ENCODE data around the gene PRMT7.
A peak's percentile ranks its signal among the peaks of the same experiment; 100 is the strongest.

The PRMT7 gene

DNA sequence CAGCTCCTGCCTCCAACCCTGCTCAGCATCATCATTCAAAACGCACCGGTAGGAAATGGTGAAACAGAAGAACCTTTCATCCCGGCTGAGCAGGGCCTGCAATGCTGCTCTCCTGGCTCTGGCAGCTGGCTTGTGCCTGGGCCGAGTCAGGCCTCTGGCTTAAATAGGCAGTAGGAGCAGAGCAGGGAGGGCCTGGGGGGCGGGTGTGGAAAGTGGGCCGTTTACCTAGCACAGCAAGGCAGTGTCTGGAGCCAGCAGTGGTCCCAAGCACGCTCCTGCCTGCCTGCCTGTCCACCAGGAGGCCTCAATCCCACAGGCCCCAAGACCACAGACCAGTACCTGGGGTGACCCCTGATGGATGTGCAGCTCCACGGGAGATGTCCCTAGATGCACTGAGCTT is 78.2 kb downstream of the PRMT7 start:
- DNase-seq (ENCODE audit: low read depth in 4 of 4, low spot score in 1 of 4), result no peak

GRCh38 chr16:68389750-68390371 is 79.0 kb downstream of the PRMT7 start:
- no peak for DNase-seq (ENCODE audit: low read depth in 4 of 4, low spot score in 1 of 4)

GRCh38 chr16:68393333-68393732 is 82.5 kb downstream of the PRMT7 start:
- DNase-seq (ENCODE audit: low read depth in 4 of 4, low spot score in 1 of 4), result no peak

DNA sequence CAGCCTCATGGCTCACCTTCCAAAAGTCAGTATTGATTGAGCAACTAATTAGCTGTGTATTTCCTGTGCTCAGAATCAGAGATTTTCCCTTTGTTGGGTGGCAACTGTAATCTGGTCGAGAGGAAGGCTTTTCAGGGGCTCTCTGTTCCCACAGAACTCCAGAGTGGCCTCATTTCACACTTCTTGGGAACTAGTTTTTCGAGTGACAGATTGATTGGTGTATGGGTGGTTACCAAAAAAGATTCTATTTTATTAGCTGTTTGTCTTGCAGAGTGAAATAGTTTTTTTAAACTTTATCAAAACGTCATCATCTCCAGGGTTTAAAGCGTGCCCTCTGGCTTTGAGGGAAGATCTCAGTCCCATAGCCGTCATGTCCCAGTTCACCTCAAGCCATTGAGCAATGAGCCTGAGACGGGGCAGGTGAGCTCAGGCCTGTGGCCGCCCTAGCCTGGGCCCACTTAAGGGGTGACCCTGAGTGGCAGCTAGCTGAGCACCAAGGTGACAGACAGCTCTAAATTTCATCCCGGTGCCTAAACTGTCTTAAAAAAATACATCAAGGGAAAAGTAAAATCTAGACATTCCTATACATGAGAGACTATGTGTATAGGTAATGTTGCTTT is 84.5 kb downstream of the PRMT7 start:
- DNase-seq (ENCODE audit: low read depth in 4 of 4, low spot score in 1 of 4), result no peak

DNA sequence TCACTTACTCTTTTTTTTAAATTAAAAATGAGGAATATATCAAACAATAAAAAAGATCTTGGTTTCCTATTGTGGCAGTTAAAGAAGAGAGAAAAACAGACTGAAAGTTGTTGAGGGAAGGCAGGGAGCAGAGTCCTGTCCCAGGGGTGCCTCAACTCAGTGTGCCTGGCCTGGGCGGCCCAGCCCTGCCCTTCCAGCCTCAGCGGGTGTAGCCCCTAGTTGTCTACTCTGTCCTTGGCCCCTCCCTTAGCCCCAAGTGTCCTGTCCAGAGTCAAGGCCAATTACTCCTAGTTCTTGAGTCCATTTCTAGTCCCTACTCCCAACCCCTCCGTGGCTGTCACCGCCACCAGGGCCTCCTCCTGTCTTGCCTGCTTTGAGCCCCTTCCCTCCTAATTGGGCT is 85.0 kb downstream of the PRMT7 start:
- DNase-seq (ENCODE audit: low read depth in 4 of 4, low spot score in 1 of 4), result no peak

DNA sequence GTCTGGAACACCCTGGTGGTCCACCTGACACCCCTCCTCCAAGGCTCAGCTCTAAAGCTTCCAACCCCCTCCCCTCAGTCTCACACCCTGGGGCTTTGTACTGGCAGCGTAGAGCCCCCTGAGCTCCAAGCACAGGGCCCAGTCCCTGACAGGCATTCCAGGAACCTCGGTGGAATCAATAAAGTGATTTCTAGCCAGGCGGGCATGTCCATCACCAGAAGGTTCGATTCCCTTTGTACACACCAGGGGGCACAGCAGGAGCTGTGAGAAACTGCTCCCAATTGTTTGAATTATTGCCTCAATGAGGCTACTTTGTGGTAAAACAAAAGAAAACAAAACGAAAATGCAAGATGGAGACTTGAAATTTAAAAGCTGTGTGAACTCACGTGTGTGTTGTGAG is 85.7 kb downstream of the PRMT7 start:
- peak in 2 of 4 experiments; percentile 18 to 30 for DNase-seq (ENCODE audit: low read depth in 4 of 4, low spot score in 1 of 4)

GRCh38 chr16:68397710-68398201 is 86.9 kb downstream of the PRMT7 start:
- DNase-seq (ENCODE audit: low read depth in 4 of 4, low spot score in 1 of 4), result no peak

DNA sequence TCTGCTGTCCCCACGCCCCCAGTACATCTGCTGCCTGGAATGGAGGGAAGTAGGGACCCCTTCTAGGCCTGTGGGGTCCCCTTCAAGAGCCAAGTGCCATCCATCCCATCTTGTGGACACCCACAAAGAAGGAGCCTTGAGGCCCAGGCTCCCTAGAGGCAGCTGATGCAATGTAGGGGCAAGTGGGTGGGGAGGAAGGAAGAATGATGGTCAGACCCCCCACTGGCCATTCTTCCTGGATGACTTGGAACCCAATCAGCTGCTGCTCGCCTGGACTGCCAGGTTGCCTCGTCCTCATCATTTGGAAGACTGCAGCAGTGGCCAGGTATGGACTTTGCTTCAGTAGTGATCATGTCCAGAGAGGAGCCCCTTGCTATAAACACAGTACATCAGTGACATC is 88.6 kb downstream of the PRMT7 start:
- DNase-seq (ENCODE audit: low read depth in 4 of 4, low spot score in 1 of 4), result no peak

GRCh38 chr16:68400083-68400923 is 89.5 kb downstream of the PRMT7 start:
- no peak for DNase-seq (ENCODE audit: low read depth in 4 of 4, low spot score in 1 of 4)

DNA sequence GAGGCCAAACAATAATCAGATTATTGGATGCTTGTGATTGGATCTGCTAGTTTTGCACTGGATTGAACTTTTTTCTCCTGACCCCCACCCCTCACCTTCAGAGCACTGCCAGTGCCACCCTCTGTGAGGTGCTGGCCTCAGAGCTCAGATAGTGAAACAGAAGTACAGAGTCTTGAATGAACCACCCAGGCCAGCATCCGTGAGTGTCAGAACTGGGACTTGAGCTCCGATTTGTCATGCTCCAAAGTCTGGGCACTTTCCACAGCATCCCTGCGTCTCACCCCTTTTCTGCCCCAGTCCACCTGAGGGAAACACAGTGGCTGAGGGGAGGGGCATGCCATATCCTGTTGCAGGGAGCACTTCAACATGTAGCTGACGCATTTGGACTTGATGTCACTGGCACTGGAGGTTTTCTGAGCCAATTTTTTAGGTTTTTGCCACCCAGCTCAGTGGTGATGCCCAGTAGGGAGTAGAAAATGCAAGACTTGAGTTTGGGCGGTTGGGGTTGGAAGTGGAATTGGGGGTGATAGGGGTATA is 90.2 kb downstream of the PRMT7 start:
- DNase-seq (ENCODE audit: low read depth in 4 of 4, low spot score in 1 of 4), result no peak

GRCh38 chr16:68401871-68402747 is 91.3 kb downstream of the PRMT7 start:
- DNase-seq (ENCODE audit: low read depth in 4 of 4, low spot score in 1 of 4), result no peak

- DNase-seq (ENCODE audit: low read depth in 4 of 4, low spot score in 1 of 4), result no peak
Measured at GRCh38 chr16:68402748-68403040, 91.9 kb downstream of the PRMT7 start.

GRCh38 chr16:68403177-68403576 is 92.4 kb downstream of the PRMT7 start:
- no peak for DNase-seq (ENCODE audit: low read depth in 4 of 4, low spot score in 1 of 4)

DNA sequence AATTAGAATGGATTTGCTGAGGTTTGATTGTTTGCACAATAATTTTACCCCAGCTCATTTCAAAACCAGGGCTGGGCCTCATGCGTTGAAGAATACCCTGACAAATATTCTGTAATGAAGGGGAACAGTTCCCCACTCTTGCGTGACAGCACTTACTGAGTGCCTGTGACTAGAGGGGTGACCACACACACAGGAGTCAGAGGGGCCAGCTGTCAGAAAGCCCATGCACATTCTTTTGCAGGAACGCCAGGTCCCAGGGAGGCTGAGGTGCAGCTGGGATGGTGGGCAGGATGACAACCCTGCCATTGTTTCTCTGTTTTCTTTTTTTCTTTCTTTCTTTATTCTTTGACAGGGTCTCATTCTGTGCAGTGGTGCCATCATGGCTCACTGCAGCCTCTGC is 92.9 kb downstream of the PRMT7 start:
- DNase-seq (ENCODE audit: low read depth in 4 of 4, low spot score in 1 of 4), result no peak

- DNase-seq (ENCODE audit: low read depth in 4 of 4, low spot score in 1 of 4), result no peak
Measured at GRCh38 chr16:68404736-68405345, 94.0 kb downstream of the PRMT7 start.

DNA sequence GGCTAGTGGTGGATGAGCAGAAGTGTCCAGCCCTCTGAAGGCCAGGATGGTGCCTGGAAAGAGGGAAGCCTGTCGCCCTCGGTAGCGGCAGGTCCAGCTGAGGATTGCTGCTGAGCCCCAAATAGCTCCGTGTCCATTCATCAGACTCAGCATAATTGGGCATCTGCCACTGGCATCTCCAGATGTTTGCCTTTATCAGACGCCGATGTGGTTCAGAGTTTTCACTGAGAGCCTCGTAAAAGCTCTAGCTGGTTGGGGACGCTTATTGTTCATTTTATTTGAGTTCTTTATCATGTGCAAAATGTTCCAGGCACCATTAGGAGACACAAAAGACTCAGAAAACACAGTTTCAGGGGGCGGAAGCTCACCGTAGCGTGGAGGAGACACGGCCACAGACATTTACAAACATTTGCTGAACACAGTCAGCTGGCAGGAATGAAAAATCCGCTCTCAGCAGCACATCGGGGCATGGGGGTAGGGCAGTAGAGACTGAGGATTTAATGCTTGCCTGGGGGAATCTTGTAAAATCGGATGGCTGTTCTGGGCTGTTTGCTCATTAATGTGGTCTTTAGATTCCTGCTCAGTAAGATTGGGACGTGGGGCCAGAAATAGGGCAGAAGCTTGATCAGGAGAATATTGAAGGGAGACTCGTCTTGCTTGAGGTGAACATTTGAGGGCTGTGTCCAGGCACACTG is 95.8 kb downstream of the PRMT7 start:
- DNase-seq (ENCODE audit: low read depth in 4 of 4, low spot score in 1 of 4), result no peak

Measured in stimulated activated CD4-positive, alpha-beta T cell treated with anti-CD3 and anti-CD28 coated beads, Interleukin-1b, Interleukin-23, amount 100 ng/mL, for 24 hours (primary cell).